Panc1 (cell line): Measurements from ENCODE around the gene CSF3R.

ENCODE experiments used
- CTCF ChIP-seq: fragments of 450-650 bp; IDR thresholded peaks from 2 replicates; pipeline ENCODE4 v1.5.1; 2017; ENCODE audit warnings: mild to moderate bottlenecking
- REST ChIP-seq, 2 experiments: IDR thresholded peaks; 2 replicates each; pipeline ENCODE4 v1.6.1; 2011 to 2012; ENCODE audit warnings: low read depth in 2 of 2, control low read depth in 1 of 2, low read length in 1 of 2, mild to moderate bottlenecking in 1 of 2, moderate library complexity in 1 of 2; ENCODE audit not compliant: insufficient read depth in 1 of 2
- SIN3A ChIP-seq: IDR thresholded peaks from 2 replicates; pipeline ENCODE4 v1.6.1; 2012; ENCODE audit warnings: low read depth, mild to moderate bottlenecking, low read length, moderate library complexity, borderline replicate concordance; ENCODE audit not compliant: insufficient read depth

GRCh38 chr1:36515315-36516138 lies 32.8 kb upstream of the CSF3R start:
- no peak for TF ChIP-seq CTCF
- no peak for TF ChIP-seq SIN3A
- no peak for TF ChIP-seq REST (IDR thresholded peaks at IDR 0.05; ENCODE audit: insufficient read depth in 1 of 2, low read depth in 2 of 2, low read length in 1 of 2)
